Activated CD4-positive, alpha-beta T cell treated with anti-CD3 and anti-CD28 coated beads for 24 hours (primary cell): ENCODE results near the gene CRY2.

Experiments used
- DNase-seq, 2 donors: peaks; one replicate each; pipeline ENCODE4 v3.0.0-alpha.2; 2020; ENCODE audit warnings: low read depth in 2 of 2

CRY2 gene

DNA sequence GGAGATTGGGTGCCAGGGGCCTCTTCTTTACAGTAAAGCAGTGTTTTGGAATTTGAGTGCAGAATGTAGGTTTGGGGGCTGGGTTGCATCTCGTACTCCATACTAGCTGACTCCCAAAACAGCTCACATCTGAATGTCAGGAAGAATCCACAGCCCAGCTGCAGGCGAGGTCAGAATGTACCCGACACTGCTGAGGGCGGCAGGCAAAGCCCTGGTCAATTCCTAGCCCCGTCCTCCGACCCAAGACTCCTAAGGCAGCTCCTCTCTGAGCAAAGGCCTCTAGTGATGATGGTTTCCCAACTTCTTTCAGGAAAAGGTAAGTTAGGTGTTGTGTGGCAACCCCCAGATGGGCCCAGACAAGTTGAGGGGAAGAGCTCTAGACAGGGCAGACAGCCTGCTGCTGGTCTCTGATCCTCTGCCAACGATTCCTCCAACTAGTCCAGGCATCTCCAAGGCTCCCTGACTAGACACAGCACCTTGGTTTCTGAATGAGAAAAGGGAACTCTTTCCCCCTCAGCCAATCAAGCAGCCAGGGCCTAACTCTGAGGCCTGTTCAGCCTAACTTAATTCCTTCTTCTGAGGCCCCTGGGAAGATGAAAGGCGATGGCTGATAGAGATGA, 83.8 kb downstream of the CRY2 start:
- no peak for DNase-seq

DNA sequence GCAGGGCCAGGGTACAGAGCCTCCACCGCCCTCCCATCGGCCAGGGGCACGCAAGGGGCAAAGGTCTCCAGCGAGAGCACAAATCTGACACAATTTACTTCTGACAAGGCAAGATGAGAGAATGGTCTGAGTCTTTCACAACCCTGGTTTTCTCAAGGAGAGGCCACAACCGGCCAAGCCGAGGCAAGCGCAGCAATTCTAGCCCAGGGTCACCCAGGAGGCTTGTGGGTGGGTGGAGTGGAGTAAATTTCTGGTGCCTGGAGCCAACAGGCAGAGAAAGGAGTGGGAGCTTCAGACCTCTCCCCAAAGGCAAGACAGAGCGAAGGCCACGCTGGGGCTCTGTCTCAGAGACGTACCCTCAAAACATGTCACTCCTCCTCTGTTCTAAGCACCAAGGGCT, 84.5 kb downstream of the CRY2 start:
- no peak for DNase-seq

DNA sequence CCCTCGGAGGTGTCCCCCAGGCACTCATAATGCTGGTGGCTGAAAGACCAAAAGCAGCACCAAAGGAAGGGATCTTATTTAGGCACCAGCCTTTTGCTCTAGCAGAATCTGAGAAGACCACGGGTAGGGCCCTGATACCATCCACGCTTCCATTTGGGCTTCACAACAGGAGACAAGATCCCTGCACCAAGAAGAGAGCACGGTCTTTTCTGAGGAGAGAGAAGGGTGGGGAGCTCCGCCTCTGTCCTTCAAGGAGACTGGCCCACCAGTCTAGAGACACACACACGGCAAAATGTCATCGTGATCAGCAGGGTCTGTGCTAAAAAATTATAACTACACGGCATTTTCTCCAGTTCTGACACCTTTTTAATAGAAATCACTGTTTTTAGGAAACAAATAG, 84.9 kb downstream of the CRY2 start:
- DNase-seq, result no peak
